ENCODE results near the gene VTI1B.
A peak's percentile ranks its signal among the peaks of the same experiment; 100 is the strongest.

VTI1B gene

GRCh38 chr14:67679006-67679405, 4.6 kb upstream of the VTI1B start:
- DNase-seq (ENCODE audit: low spot score) = no peak

GRCh38 chr14:67675219-67675582, 769 bp upstream of the VTI1B start:
- DNase-seq (ENCODE audit: low spot score) = no peak

GRCh38 chr14:67674139-67674479, 323 bp downstream of the VTI1B start:
- peak; percentile 76 for DNase-seq (ENCODE audit: low spot score)

- peak; percentile 72 for DNase-seq (ENCODE audit: low spot score)
Observed at GRCh38 chr14:67673451-67673850, 981 bp downstream of the VTI1B start.

- no peak for DNase-seq (ENCODE audit: low spot score)
Observed at GRCh38 chr14:67668559-67668958, 5.9 kb downstream of the VTI1B start.

- DNase-seq (ENCODE audit: low spot score) = peak; percentile 66
Observed at GRCh38 chr14:67666750-67667449, 7.5 kb downstream of the VTI1B start.

GRCh38 chr14:67665868-67666267, 8.6 kb downstream of the VTI1B start:
- DNase-seq (ENCODE audit: low spot score) = no peak

- DNase-seq (ENCODE audit: low spot score) = no peak
Observed at GRCh38 chr14:67663633-67664032, 10.8 kb downstream of the VTI1B start.

- DNase-seq (ENCODE audit: low spot score) = no peak
Observed at GRCh38 chr14:67653651-67654280, 20.7 kb downstream of the VTI1B start.

GRCh38 chr14:67652189-67652588, 22.2 kb downstream of the VTI1B start:
- DNase-seq (ENCODE audit: low spot score) = no peak

GRCh38 chr14:67650694-67651093, 23.7 kb downstream of the VTI1B start:
- peak; percentile 46 for DNase-seq (ENCODE audit: low spot score)

- no peak for DNase-seq (ENCODE audit: low spot score)
Observed at GRCh38 chr14:67650151-67650550, 24.3 kb downstream of the VTI1B start.

- DNase-seq (ENCODE audit: low spot score) = no peak
Observed at GRCh38 chr14:67646131-67646530, 28.3 kb downstream of the VTI1B start.

- no peak for DNase-seq (ENCODE audit: low spot score)
Observed at GRCh38 chr14:67645414-67645813, 29.0 kb downstream of the VTI1B start.

- no peak for DNase-seq (ENCODE audit: low spot score)
Observed at GRCh38 chr14:67644428-67644827, 30.0 kb downstream of the VTI1B start.

GRCh38 chr14:67643713-67644112, 30.7 kb downstream of the VTI1B start:
- no peak for DNase-seq (ENCODE audit: low spot score)

GRCh38 chr14:67641902-67642749, 32.3 kb downstream of the VTI1B start:
- DNase-seq (ENCODE audit: low spot score) = no peak

- no peak for DNase-seq (ENCODE audit: low spot score)
Observed at GRCh38 chr14:67641480-67641879, 33.0 kb downstream of the VTI1B start.

- DNase-seq (ENCODE audit: low spot score) = no peak
Observed at GRCh38 chr14:67638642-67639041, 35.8 kb downstream of the VTI1B start.

- peak; percentile 27 for DNase-seq (ENCODE audit: low spot score)
Observed at GRCh38 chr14:67636361-67636919, 38.0 kb downstream of the VTI1B start.

- DNase-seq (ENCODE audit: low spot score) = no peak
Observed at GRCh38 chr14:67633451-67634147, 40.8 kb downstream of the VTI1B start.

- no peak for DNase-seq (ENCODE audit: low spot score)
Observed at GRCh38 chr14:67630938-67631337, 43.5 kb downstream of the VTI1B start.
